Dermis microvascular lymphatic vessel endothelial cell (primary cell): ENCODE results near the gene ZNF620. TPM values are rescaled to one million over a fixed set of nuclear protein-coding genes. Genes with fewer than 3 reads are reported as not detected.
A peak's percentile ranks its signal among the peaks of the same experiment; 100 is the strongest.
"Not testable (repeated sequence)": the region's sequence is repeated elsewhere in the genome, so short reads cannot be mapped to it uniquely, and the experiment has no call there.

Experiments
- DNase-seq, 2 donors: peaks; one replicate each; pipeline versions ENCODE4 v3.0.0 to v3.0.0-alpha.2; 2010; ENCODE audit warnings: low read depth in 2 of 2
- total RNA-seq: library from RNA; depleted of rRNA; stranded (reverse); fragments of >200 nt; gene quantifications from 2 replicates; pipeline ENCODE4 v1.2.1, GENCODE V29; 2014

Gene ZNF620
- total RNA-seq, 1 donor from 2014 or later = 5.6 TPM

- no peak for DNase-seq
These were observed 3.8 kb upstream of the ZNF620 start for GRCh38 chr3:40502034-40502433.

- DNase-seq = peak; percentile 98 to 99
These were observed 1.0 kb upstream of the ZNF620 start for GRCh38 chr3:40504636-40505430.

GRCh38 chr3:40511031-40511718 lies 5.3 kb downstream of the ZNF620 start:
- DNase-seq = no peak

GRCh38 chr3:40516201-40516600 lies 10.4 kb downstream of the ZNF620 start:
- DNase-seq = no peak

DNA sequence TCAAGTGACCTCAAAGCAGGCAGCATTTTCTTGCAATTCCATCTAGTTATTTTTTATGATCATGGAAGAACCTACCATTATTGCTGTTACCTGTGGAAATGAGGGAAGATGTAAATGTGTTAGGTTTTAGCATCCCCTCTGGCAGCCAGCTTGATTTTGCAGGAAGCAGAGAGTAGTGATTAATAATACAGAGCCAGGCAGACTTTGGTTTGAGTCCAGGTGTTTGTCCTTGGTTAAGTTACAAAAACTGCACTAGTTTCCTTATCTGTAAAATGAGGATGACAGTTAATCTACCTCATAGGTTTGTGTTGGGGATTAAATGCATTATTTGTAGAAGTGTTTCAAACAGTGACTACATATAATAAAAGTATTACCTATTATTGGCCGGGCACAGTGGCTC lies 12.2 kb downstream of the ZNF620 start:
- DNase-seq = no peak

- DNase-seq = no peak
These were observed 13.0 kb downstream of the ZNF620 start for GRCh38 chr3:40518848-40519247.

- no peak for DNase-seq
These were observed 15.4 kb downstream of the ZNF620 start for GRCh38 chr3:40521254-40521653.

- peak in 1 of 2 donors; percentile 1 for DNase-seq
These were observed 17.9 kb downstream of the ZNF620 start for GRCh38 chr3:40523781-40524180.

- DNase-seq = no peak
These were observed 18.4 kb downstream of the ZNF620 start for GRCh38 chr3:40524222-40524567.

DNA sequence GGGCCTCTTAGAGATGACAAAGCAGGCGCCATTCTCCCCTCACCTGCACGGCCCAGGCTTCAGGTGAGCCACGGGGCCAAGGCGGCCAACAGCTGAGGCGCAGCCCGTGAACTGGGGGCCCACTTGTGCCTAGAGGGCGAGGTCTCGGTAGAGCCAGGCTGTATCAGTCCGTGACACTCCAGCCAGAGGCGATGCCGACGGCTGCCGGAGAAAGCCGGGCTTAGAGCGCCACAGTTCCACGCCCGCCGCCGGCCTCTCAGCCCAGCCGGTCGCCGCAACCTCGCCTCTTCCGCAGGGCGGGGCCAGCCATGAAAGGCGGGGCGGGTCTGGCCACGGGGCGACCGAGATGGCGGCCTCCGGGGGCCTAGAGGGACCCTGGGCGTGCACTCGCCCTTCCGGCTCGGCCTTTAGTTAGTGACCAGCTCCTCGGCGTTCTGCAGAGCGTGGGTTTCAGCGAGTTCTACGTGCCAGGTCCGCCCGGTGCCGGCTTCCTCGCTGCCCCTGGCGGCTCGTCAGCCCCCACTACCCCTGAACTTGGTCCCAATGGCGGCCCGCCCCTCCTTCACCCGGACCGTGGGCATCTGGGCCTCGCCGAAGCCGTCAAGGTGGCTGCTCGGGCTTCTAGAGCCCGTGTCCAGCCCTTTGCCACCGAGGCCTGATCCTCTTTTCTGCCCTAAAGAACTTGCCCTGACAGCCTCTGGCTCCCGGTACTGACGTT lies 18.9 kb downstream of the ZNF620 start, which contains the start of gene ZNF621:
Gene ZNF621, plus strand, starts transcription at position 393 of the 718 bp plus-strand sequence. CDS start 881 bp downstream, outside the sequence.
- DNase-seq = peak; percentile 61 to 89

GRCh38 chr3:40528426-40528825 lies 22.6 kb downstream of the ZNF620 start:
- DNase-seq = no peak

- no peak for DNase-seq
These were observed 26.4 kb downstream of the ZNF620 start for GRCh38 chr3:40532252-40532651.

DNA sequence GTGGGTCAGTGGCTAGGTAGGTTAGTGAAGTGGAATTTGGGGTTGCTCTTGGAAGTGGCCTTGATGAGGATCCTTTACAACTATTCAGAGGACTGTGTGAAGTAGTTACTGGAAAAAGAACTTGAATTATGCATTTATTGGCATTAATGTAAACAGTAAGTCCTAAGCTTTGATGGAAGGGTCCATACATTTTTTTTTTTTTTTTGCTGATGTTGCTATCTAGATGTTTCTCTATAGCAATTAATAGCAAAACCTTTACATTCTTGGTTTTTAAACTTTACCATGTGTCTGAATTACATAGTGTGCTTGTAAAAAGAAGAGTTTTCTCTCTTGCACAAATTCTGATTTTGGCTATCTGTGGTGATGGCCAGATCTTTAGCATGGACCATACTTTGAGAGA lies 28.4 kb downstream of the ZNF620 start:
- DNase-seq = no peak

DNA sequence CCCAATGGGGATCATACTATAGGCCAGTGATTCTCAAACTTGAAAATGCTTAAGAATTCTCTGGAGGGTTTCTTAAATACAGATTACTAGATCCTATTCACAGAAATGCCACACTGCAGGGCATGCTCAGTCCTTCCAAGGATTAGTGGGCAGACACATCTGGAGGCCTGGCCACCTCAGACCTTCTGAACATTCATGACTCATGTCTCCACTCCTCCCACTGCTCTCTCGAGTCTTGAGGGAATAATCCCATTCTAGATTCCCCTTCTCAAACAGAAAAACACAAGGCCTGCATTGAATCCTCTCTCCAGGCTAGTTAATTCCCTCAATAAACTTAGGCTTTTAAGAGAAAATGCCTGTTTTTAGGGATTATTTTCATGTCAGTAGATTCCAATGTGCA lies 41.0 kb downstream of the ZNF620 start:
- DNase-seq = no peak

- no peak for DNase-seq
These were observed 44.3 kb downstream of the ZNF620 start for GRCh38 chr3:40550167-40550566.

DNA sequence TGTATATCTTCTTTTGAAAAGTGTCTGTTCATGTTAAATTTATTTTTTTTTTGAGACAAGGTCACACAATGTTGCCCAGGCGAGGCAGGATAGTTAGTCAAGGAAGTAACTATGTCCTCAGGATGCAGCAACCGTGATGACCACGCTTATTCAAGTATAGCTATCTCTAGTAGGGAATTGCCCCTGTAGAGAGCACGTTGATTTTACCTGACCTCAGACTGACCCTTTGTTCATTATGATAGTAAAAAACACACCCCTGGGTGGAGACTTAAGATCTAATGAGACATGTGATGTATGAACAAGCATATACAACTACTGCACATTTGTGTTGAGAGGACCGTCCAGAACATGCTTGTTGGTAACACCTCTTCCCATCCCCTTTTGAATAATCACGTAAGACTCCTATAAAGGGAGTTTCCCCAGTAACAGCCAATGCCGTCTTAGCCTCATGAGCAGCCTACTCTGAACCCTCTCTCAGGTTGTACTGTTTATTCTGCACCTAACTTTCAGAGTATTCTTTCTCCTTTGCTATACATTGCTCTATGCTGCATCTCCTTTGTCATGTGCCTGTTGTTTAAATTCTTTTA lies 51.8 kb downstream of the ZNF620 start:
- no peak for DNase-seq

DNA sequence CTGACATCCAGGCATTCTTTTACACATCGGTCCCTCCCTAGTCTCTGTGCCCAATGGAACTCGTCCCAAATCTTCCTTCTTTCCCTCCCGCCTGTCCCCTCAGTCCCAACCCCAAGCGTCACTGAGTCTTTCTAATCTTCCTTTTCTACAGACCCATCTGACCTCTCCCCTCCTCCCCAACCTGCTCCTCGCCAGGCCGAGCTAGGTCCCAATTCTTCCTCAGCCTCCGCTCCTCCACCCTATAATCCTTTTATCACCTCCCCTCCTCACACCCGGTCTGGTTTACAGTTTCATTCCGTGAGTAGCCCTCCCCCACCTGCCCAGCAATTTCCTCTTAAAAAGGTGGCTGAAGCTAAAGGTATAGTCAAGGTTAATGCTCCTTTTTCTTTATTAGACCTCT lies 56.6 kb downstream of the ZNF620 start:
- not testable (repeated sequence) for DNase-seq

- DNase-seq = not testable (repeated sequence)
These were observed 59.8 kb downstream of the ZNF620 start for GRCh38 chr3:40565629-40566028.

DNA sequence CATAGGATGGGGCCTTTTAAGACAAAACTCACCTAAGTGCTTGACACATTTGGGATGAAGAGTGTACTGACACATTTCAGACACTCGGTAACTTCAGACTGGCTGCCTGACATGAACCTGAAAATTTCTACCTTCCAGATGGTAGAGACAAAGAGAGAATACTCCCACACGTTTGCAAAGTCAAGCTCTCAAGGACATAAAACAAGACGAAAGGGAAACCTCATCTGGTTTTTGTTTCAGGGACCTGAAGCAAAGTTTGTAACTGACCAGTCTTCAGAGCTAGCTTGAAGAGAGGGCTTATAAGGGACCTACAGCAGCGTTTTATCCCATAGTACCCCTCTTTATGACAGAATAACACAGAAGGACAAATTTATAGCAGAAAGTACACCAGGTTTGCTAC lies 60.9 kb downstream of the ZNF620 start:
- DNase-seq = no peak
